Mesenchymal stem cell (in vitro differentiated cells and primary cell): ENCODE measurements around the gene EMILIN3.
A peak's percentile ranks its signal among the peaks of the same experiment; 100 is the strongest.

Experiments used
- DNase-seq: peaks from one replicate; pipeline ENCODE4 v3.0.0-alpha.2; 2013
- H2AFZ ChIP-seq: one replicate; pipeline ENCODE4 v1.6.1; 2013; ENCODE audit warnings: low read depth, mild to moderate bottlenecking, control low read depth, inconsistent platforms, low read length, moderate library complexity
- H2AK5ac ChIP-seq: 2 replicates; pipeline ENCODE4 v1.6.1; 2013; ENCODE audit warnings: low read length, moderate library complexity, mild to moderate bottlenecking, inconsistent platforms; ENCODE audit not compliant: severe bottlenecking
- H2BK120ac ChIP-seq: one replicate; pipeline ENCODE4 v1.6.1; 2013; ENCODE audit warnings: low read depth, mild to moderate bottlenecking, inconsistent platforms, low read length, moderate library complexity
- H2BK12ac ChIP-seq, 2 experiments: one replicate each; pipeline ENCODE4 v1.6.1; 2013; ENCODE audit warnings: inconsistent platforms in 2 of 2, low read length in 2 of 2, mild to moderate bottlenecking in 2 of 2, moderate library complexity in 2 of 2, control low read depth in 1 of 2
- H2BK15ac ChIP-seq: one replicate; pipeline ENCODE4 v1.6.1; 2013; ENCODE audit warnings: mild to moderate bottlenecking, low read depth, inconsistent platforms; ENCODE audit not compliant: poor library complexity, severe bottlenecking
- H2BK5ac ChIP-seq: 2 replicates; pipeline ENCODE4 v1.6.1; 2013; ENCODE audit warnings: low read depth, mild to moderate bottlenecking, low read length, control low read depth, inconsistent platforms; ENCODE audit not compliant: poor library complexity, severe bottlenecking
- H3K14ac ChIP-seq, 2 experiments: one replicate each; pipeline ENCODE4 v1.6.1; 2013; ENCODE audit warnings: inconsistent platforms in 2 of 2, low read length in 2 of 2, control low read depth in 1 of 2, mild to moderate bottlenecking in 1 of 2, moderate library complexity in 1 of 2
- H3K18ac ChIP-seq, 2 experiments: one replicate each; pipeline ENCODE4 v1.6.1; 2013; ENCODE audit warnings: inconsistent platforms in 2 of 2, low read length in 2 of 2, control low read depth in 1 of 2, low read depth in 1 of 2, mild to moderate bottlenecking in 1 of 2
- H3K23ac ChIP-seq, 2 experiments: one replicate each; pipeline ENCODE4 v1.6.1; 2013; ENCODE audit warnings: inconsistent platforms in 2 of 2, low read length in 2 of 2, mild to moderate bottlenecking in 2 of 2, moderate library complexity in 2 of 2, control low read depth in 1 of 2
- H3K27ac ChIP-seq: 2 replicates; pipeline ENCODE4 v1.5.1; 2013; ENCODE audit warnings: mild to moderate bottlenecking, moderate library complexity, low read length, control low read depth, inconsistent platforms; ENCODE audit not compliant: poor library complexity, severe bottlenecking
- H3K27me3 ChIP-seq, 2 experiments: 2 replicates each; pipeline versions ENCODE4 v1.6.1 to v1.7.0; 2013; ENCODE audit warnings: low read length in 2 of 2, mild to moderate bottlenecking in 2 of 2, moderate library complexity in 2 of 2, control low read depth in 1 of 2, inconsistent platforms in 1 of 2; ENCODE audit not compliant: control insufficient read depth in 1 of 2, insufficient read depth in 1 of 2
- H3K36me3 ChIP-seq, 2 experiments: 2 replicates each; pipeline versions ENCODE4 v1.6.1 to v1.7.0; 2013; ENCODE audit warnings: low read length in 2 of 2, control low read depth in 1 of 2, inconsistent platforms in 1 of 2, low read depth in 1 of 2, mild to moderate bottlenecking in 1 of 2; ENCODE audit not compliant: insufficient read depth in 2 of 2, control insufficient read depth in 1 of 2
- H3K4ac ChIP-seq, 2 experiments: one replicate each; pipeline ENCODE4 v1.6.1; 2013; ENCODE audit warnings: inconsistent platforms in 2 of 2, low read length in 2 of 2, mild to moderate bottlenecking in 2 of 2, moderate library complexity in 2 of 2, control low read depth in 1 of 2, low read depth in 1 of 2
- H3K4me1 ChIP-seq: 2 replicates; pipeline ENCODE4 v1.6.1; 2013; ENCODE audit warnings: low read depth, low read length, control low read depth; ENCODE audit not compliant: control insufficient read depth, insufficient read depth
- H3K4me2 ChIP-seq: 2 replicates; pipeline ENCODE4 v1.6.1; 2013; ENCODE audit warnings: low read length, mild to moderate bottlenecking, inconsistent platforms; ENCODE audit not compliant: poor library complexity, severe bottlenecking
- H3K4me3 ChIP-seq, 2 experiments: 2 replicates each; pipeline versions ENCODE4 v1.5.1 to v1.7.0; 2013; ENCODE audit warnings: low read length in 2 of 2, mild to moderate bottlenecking in 2 of 2, control low read depth in 1 of 2, low read depth in 1 of 2; ENCODE audit not compliant: insufficient read depth in 1 of 2
- H3K79me1 ChIP-seq: replicated peaks from 2 replicates; pipeline ENCODE4 v1.6.1; 2013; ENCODE audit warnings: mild to moderate bottlenecking, control low read depth, low read length, inconsistent platforms; ENCODE audit not compliant: poor library complexity, severe bottlenecking
- H3K9ac ChIP-seq: 2 replicates; pipeline ENCODE4 v1.7.0; 2013; ENCODE audit warnings: mild to moderate bottlenecking, low read length, moderate library complexity
- H3K9me3 ChIP-seq: 2 replicates; pipeline ENCODE4 v1.7.0; 2013; ENCODE audit warnings: mild to moderate bottlenecking, low read length; ENCODE audit not compliant: control insufficient read depth
- H4K8ac ChIP-seq: one replicate; pipeline ENCODE4 v1.6.1; 2013; ENCODE audit warnings: inconsistent platforms, mild to moderate bottlenecking, low read length, moderate library complexity
- H4K91ac ChIP-seq: one replicate; pipeline ENCODE4 v1.6.1; 2013; ENCODE audit warnings: mild to moderate bottlenecking, low read length, inconsistent platforms
- WGBS: methylation state at CpG from one replicate; pipeline ENCODE4 v1.1.7; 2013; ENCODE audit warnings: mixed read lengths; 5-methylcytosine and 5-hydroxymethylcytosine counted together

EMILIN3 gene

DNA sequence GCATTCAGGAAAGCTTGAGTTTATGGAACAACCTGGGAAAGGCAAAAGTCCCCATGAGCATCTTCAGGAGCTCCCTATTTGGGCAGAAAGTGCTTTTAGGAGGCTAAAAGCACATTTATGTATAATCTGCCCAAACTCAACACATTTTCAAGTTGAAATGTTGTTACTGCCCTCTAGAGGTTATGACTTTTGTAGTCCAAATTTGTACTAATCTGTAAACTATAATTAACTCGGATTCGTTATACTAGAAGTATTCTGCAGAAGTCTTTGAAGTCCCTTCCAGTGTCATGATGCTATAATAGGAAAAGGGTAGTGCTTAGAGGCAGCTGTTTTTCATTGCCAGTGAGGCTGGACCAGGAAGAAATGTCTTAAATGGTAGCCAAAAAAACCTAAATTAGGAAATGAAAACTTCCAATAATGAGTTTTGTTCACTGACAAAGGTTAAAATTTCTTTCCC lies 44.8 kb upstream of the EMILIN3 start:
- Histone ChIP-seq H3K9ac (peak overlapping the region; percentile 48), H3K4ac (no peak overlapping the region), H3K4me1 (peaks cover under 1% of the 10 kb centered on the region), H4K91ac (no peak overlapping the region), H2BK5ac (no peak overlapping the region), H3K27me3 (no peaks in the 10 kb centered on the region), H3K23ac (no peak overlapping the region), H3K79me1 (peaks cover 10% of the 10 kb centered on the region), H3K4me3 (no peak overlapping the region), H3K27ac (no peak overlapping the region), H3K18ac (no peak overlapping the region), H3K4me2 (no peak overlapping the region), H2BK15ac (no peak overlapping the region), H2AFZ (no peak overlapping the region), H4K8ac (no peak overlapping the region), H3K36me3 (peaks cover 71 to 97% of the 10 kb centered on the region in 2 experiments), H3K9me3 (no peaks in the 10 kb centered on the region), H2BK120ac (no peak overlapping the region), H3K14ac (no peak overlapping the region), H2AK5ac (no peak overlapping the region), H2BK12ac (no peak overlapping the region)
- WGBS: 75% methylated on average over 2 of the region's 2 CpGs
- DNase-seq: peak; percentile 30

DNA sequence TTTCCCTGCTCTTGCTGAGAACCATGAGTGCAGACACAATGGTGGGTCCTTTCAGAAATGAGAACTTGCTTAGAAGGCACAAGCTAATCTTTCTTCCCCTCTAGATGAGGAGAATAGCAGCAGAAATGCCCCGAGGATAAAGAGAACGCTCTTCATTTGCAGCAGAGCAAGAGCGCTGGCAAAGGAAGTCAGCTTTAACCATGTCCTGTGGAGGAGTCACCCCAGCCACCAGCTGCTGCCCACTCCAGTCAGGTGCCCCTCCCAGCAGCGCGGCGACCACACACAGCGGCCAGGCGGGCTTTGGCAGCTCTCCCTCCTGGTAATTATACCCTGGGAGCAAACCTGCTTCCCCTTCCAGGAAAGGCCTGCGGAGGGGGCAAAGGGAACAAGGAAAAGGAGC lies 42.4 kb upstream of the EMILIN3 start:
- H3K9me3 ChIP-seq: no peaks in the 10 kb centered on the region
- H2AFZ ChIP-seq: no peak overlapping the region
- H3K9ac ChIP-seq: no peak overlapping the region
- no peak overlapping the region for H3K4ac ChIP-seq
- H2BK15ac ChIP-seq: no peak overlapping the region
- no peak overlapping the region for H4K8ac ChIP-seq
- no peak overlapping the region for H2BK120ac ChIP-seq
- no peak overlapping the region for H3K4me2 ChIP-seq
- H2BK12ac ChIP-seq: no peak overlapping the region
- no peaks in the 10 kb centered on the region for H3K4me1 ChIP-seq
- H3K14ac ChIP-seq: no peak overlapping the region
- H2BK5ac ChIP-seq: no peak overlapping the region
- DNase-seq: no peak
- H3K27ac ChIP-seq: no peak overlapping the region
- no peaks in the 10 kb centered on the region for H3K27me3 ChIP-seq
- no peak overlapping the region for H4K91ac ChIP-seq
- WGBS: 94% methylated on average over 9 of the region's 9 CpGs
- H3K79me1 ChIP-seq: peaks cover 8% of the 10 kb centered on the region
- H2AK5ac ChIP-seq: no peak overlapping the region
- no peak overlapping the region for H3K23ac ChIP-seq
- H3K4me3 ChIP-seq: no peak overlapping the region
- H3K18ac ChIP-seq: no peak overlapping the region
- H3K36me3 ChIP-seq: peaks cover 73 to 97% of the 10 kb centered on the region in 2 experiments

DNA sequence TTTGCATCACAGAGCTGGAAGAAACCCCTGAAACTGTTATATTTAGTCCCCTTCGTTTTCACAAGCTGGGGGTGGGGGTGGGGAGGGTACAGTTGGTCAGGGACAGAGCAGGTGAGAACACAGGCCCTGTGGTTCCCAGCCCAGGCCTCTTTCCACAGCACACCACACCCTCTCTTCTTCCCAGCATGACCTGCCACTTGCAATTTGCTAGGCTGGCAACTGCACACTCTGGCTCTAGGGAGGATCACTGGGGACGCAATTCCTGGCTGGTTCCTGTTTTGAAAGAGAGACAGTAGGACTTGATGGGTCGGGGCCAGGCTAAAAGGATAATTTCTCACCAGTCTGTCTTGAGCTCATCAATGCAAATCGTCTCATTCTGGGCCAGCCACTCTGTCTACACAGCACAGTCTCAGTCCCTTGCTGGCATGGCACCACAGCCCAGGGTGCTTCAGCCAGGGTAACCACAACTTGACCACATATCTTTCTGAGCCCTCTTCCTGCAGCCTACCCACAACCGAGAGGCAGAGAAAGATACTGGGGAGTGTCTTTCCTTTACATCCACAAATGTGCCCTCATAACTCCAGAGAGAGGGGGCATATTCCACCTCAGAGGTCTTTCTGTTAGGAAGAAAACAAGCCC lies 41.7 kb upstream of the EMILIN3 start:
- Histone ChIP-seq H2BK15ac (no peak overlapping the region), H2BK5ac (no peak overlapping the region), H3K9me3 (no peaks in the 10 kb centered on the region), H3K4ac (no peak overlapping the region), H2AFZ (no peak overlapping the region), H3K4me1 (no peaks in the 10 kb centered on the region), H2BK120ac (no peak overlapping the region), H2BK12ac (no peak overlapping the region), H3K79me1 (peaks cover 8% of the 10 kb centered on the region), H3K27me3 (no peaks in the 10 kb centered on the region), H2AK5ac (no peak overlapping the region), H4K91ac (no peak overlapping the region), H4K8ac (no peak overlapping the region), H3K27ac (no peak overlapping the region), H3K18ac (no peak overlapping the region), H3K4me3 (no peak overlapping the region), H3K9ac (no peak overlapping the region), H3K36me3 (peaks cover 71 to 97% of the 10 kb centered on the region in 2 experiments), H3K4me2 (no peak overlapping the region), H3K14ac (no peak overlapping the region), H3K23ac (no peak overlapping the region)
- WGBS: 97% methylated on average over 5 of the region's 5 CpGs
- DNase-seq: no peak

DNA sequence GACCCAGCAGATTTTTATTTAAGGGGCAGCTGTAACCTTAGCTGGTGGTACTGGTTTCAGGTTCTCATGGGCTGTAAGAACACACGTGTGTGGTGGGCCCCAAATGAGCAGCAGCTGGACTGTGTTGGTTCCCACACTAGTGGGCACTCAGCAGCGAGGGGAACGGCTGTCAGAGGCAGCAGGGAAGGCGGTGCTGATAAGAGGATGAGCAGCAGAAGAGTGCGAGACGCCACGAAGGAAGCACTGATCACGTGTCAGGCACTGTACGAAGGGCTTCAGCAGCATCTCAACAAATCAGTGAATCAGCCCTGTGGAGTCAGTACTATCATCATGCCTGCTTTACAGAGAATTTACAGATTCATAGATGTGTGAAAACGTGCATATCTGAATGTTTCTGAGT lies 41.0 kb upstream of the EMILIN3 start:
- Histone ChIP-seq H2AK5ac (no peak overlapping the region), H2AFZ (no peak overlapping the region), H2BK120ac (no peak overlapping the region), H2BK5ac (no peak overlapping the region), H3K9me3 (no peaks in the 10 kb centered on the region), H3K4me2 (no peak overlapping the region), H4K8ac (no peak overlapping the region), H3K23ac (no peak overlapping the region), H2BK15ac (no peak overlapping the region), H3K4ac (no peak overlapping the region), H3K14ac (peak overlapping the region in 1 of 2 experiments; percentile 53), H3K9ac (no peak overlapping the region), H3K4me1 (no peaks in the 10 kb centered on the region), H4K91ac (no peak overlapping the region), H3K18ac (no peak overlapping the region), H3K36me3 (peaks cover 68 to 96% of the 10 kb centered on the region in 2 experiments), H3K4me3 (no peak overlapping the region), H2BK12ac (no peak overlapping the region), H3K27me3 (no peaks in the 10 kb centered on the region), H3K79me1 (peaks cover 8% of the 10 kb centered on the region), H3K27ac (no peak overlapping the region)
- no peak for DNase-seq
- WGBS: 87% methylated on average over 10 of the region's 10 CpGs
